ENCODE results near the gene UCN.

DNA sequence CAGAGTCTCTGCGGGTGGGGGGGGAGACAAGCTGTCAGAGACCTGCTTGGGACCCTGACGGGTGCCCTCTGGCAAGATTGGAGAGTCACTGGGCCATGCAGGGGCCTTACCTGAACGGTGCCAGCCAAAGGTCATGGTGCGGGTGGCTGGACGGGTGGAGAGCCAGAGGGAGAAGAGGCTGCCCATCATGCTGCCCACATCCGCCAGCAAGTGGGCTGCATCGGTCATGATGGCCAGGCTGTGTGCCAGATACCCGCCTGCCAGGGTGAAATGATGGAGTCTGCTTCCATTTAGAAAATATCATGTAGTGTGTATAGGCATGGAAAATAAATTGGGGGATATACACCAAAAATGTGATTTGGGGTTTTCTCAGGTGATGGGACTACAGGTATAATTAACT, 50.2 kb downstream of the UCN start:
- TF ChIP-seq, protein P1, sequence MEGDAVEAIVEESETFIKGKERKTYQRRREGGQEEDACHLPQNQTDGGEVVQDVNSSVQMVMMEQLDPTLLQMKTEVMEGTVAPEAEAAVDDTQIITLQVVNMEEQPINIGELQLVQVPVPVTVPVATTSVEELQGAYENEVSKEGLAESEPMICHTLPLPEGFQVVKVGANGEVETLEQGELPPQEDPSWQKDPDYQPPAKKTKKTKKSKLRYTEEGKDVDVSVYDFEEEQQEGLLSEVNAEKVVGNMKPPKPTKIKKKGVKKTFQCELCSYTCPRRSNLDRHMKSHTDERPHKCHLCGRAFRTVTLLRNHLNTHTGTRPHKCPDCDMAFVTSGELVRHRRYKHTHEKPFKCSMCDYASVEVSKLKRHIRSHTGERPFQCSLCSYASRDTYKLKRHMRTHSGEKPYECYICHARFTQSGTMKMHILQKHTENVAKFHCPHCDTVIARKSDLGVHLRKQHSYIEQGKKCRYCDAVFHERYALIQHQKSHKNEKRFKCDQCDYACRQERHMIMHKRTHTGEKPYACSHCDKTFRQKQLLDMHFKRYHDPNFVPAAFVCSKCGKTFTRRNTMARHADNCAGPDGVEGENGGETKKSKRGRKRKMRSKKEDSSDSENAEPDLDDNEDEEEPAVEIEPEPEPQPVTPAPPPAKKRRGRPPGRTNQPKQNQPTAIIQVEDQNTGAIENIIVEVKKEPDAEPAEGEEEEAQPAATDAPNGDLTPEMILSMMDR (conservative IDR thresholded peaks at IDR 0.05) = no peak
- TF ChIP-seq ZFX (IDR thresholded peaks at IDR 0.05) = no peak

Data from C4-2B (cell line).